Mesenteric fat pad (tissue), 1 donor: Measurements from ENCODE around the gene TSSK6. TPM values are rescaled to one million over a fixed set of nuclear protein-coding genes. Genes with fewer than 3 reads are reported as not detected.

Experiments used
- DNase-seq: peaks from one replicate; pipeline ENCODE4 v3.0.0-alpha.2; 2020; ENCODE audit warnings: low spot score
- total RNA-seq: library from RNA; stranded (reverse); fragmentation: NEBNext Ultra II Directional; extraction: Animal tissue kit (Norgen Biotek cat#: 25700); gene quantifications from one replicate; pipeline ENCODE4 v1.2.1, GENCODE V29; 2021
- donor health status: DM: yes; HTN: yes; CAD: no.

Gene TSSK6
- total RNA-seq, 1 donor from 2014 or later: 0.74 TPM

DNA sequence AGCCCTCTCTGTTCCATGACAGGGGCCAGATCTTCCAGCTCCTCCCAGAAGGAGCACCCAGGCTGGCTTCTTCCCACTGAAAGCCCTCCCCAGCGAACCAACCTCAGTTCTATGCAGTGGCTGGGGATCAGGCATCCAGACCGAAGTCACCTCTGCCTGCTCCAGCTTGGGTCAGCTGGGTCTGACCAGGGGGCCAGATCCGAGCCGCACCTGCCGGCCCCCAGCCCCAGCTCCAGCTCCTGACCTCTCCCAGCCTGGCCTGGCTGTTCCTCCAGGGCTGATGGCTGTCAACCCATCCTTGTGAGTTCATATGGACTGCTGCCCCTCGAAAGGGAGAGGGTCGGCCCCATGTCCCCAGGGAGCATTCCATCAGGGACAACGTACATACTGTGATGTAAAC is 8.0 kb downstream of the TSSK6 start:
- no peak for DNase-seq

DNA sequence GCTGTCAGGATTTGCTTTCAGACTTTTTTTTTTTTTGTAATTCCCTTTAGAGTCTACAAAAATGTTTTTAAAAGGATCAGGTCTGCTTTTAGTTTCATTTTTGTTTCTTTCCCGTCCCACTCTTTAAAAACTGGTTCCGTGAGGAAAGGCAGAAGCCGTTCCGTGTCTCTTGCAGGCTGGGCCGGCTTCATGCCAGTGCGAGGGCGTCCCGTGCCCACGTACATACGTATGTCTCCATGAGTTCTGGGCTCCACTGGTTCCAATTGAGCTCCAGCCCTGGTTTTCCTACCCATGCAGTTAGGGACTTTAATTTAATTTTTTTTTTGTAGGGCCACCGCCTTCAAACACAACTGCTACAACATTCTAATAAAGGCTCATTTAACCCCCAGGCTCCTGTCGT is 8.8 kb downstream of the TSSK6 start:
- no peak for DNase-seq

GRCh38 chr19:19505669-19506326 is 9.6 kb downstream of the TSSK6 start:
- DNase-seq: no peak

DNA sequence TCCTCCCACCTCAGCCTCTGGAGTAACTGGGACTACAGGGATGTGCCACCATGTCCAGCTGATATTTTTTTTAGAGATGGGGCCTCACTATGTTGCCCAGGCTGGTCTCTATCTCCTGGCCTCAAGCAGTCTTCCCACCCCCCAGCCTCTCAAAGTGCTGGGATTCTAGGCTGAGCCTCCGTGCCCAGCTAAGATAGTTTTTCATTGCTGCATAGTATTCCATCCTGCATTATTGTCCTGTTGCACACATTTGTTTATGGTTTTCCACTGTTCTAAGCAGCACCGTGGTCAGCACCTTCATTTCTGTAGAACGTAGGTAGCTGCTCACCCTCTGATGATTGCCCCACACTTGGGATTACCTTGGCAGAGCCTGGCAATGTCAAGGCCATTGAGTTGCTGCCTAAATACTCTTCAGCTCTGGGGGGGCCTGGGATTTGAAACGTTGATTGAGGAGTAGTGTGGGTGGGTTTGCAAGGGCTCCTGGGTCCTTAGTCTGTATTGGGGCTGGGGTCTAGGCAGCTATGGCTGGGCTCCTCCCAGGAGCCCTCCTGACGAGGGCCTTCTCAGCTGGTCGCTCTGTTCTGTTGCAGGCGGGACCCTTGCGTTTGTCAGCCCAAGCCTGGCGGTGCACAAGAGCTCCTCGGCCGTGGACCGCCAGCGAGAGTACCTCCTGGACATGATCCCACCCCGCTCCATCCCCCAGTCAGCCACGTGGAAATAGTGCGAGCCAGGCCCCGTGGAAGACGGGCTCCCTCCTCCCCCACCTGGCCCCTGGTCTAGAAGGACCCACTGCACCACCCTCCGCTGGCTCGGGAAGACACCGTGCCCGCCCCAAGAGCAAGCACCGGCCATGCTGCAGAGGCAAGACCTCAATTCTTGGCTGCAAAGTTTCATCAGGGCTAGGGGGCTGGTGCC is 10.3 kb downstream of the TSSK6 start:
- DNase-seq: no peak

DNA sequence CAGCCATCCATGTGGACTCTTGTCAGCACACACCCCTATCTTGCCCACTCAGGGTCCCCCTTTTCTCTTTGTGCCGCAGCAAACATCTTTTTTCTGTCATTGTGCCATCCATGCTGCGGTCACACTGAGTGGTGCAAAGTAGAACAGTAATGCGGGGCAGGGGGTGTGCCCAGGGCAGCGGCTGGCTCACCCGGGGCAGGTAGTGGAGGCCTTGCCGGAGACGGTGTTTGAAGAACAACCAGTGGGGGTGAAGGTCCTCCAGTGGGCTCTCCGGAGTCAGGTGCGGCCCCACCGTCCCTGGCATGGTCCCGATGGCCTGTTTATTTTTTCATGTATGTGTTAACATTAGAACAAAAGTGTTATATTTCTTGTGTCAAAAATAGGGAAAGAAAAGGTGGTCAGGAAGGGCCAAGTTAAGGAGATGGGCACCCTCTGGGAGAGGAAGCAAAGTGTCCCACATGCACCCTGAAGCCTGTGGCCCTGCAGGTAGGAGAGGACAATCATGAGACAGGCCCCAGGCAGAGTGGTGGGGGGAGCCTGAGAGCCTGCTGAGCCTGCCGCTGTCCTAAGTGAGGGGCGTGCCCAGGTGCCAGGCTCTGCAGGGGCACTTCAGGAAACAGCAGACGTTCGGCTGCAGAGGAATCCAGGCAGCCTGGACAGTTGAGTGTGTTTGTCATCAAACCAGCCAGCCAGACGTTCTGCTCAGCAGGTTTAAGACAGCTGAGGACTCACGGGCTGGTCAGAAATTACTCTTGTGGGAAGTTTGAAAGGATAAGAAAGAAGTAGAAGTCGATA is 12.3 kb downstream of the TSSK6 start:
- no peak for DNase-seq

- DNase-seq: no peak
Measured at GRCh38 chr19:19502281-19502680, 13.1 kb downstream of the TSSK6 start.

DNA sequence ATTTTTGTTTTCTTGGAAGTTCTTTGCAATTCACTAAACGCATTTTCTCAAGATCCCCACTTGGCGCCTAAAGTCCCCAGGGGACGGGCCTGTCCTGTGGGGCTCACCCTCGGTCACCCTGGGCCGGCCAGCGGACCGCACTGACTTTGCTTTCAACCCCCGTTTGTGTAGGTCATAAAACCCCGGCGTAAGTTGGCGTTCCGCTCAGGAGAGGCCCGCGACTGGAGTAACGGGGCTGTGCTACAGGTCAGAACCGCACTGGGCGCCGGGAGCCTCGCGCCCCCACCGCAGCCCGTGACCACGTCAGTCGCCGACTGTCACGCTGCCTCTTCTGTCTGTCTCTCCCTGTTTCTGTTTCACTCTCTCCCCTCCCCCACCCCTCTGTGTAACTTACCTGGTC is 13.6 kb downstream of the TSSK6 start:
- no peak for DNase-seq

DNA sequence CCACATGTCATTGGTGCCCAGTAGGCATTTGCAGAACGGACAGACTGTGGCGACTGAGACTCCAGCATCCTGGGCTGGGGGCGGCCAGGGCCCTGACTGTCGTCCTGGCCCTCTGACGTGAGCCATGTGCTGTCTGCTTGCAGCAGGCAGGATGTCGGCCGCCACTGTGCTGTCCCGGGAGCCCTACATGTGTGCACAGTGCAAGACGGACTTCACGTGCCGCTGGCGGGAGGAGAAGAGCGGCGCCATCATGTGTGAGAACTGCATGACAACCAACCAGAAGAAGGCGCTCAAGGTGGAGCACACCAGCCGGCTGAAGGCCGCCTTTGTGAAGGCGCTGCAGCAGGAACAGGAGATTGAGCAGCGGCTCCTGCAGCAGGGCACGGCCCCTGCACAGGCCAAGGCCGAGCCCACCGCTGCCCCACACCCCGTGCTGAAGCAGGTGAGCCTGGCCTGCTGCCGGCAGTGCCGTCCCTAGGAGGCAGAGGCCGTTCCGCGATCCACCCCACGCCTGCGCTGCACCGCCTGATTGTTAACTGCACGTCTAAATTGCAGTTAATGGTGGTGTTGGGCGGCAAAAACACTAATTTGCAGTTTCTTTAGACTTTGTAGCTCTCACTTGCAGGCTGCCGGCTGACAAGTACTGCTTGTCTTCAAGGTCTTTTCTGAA is 14.2 kb downstream of the TSSK6 start:
- DNase-seq: no peak

GRCh38 chr19:19499272-19499995 is 15.9 kb downstream of the TSSK6 start:
- no peak for DNase-seq

GRCh38 chr19:19498255-19498991 is 16.9 kb downstream of the TSSK6 start:
- DNase-seq: no peak

DNA sequence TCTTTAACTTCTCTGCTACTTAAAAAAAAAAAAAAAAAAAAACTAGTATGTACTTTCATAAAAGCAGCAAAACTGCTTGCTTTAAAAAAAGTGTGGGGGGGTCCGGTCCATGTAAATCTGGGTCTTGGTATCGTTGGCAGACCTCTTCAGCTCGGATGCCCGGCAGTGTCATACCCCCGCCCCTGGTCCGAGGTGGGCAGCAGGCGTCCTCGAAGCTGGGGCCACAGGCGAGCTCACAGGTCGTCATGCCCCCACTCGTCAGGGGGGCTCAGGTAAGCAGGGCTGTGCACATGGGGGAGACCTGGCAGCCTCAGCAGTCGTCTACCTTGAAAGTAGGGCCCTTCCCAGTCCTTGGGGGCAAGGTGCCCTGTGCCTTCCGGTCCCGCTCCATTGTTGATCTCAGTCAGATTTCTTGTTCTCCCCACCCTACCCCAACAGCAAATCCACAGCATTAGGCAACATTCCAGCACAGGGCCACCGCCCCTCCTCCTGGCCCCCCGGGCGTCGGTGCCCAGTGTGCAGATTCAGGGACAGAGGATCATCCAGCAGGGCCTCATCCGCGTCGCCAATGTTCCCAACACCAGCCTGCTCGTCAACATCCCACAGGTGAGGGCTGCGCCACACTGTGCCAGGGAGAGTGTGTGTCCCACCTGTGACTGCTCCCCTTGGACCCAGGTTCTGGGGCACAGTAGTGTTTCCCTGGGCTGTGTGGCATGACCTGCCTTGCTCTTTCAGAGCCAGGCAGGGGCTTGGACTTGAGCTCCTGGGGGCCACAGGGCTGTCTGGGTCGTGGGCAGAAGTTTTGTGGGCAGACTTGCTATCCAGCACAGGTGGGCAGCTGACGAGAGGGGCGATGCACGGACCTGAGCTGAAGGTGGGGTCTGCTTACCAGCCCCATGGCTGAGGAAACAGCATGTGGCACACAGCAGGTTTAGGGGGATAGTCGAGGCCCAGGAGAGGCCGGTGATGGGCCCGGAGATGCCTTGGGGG is 19.4 kb downstream of the TSSK6 start:
- DNase-seq: no peak

- no peak for DNase-seq
Measured at GRCh38 chr19:19493841-19494546, 21.4 kb downstream of the TSSK6 start.

- DNase-seq: no peak
Measured at GRCh38 chr19:19492026-19492610, 23.2 kb downstream of the TSSK6 start.

GRCh38 chr19:19491321-19492025 is 23.9 kb downstream of the TSSK6 start:
- no peak for DNase-seq

DNA sequence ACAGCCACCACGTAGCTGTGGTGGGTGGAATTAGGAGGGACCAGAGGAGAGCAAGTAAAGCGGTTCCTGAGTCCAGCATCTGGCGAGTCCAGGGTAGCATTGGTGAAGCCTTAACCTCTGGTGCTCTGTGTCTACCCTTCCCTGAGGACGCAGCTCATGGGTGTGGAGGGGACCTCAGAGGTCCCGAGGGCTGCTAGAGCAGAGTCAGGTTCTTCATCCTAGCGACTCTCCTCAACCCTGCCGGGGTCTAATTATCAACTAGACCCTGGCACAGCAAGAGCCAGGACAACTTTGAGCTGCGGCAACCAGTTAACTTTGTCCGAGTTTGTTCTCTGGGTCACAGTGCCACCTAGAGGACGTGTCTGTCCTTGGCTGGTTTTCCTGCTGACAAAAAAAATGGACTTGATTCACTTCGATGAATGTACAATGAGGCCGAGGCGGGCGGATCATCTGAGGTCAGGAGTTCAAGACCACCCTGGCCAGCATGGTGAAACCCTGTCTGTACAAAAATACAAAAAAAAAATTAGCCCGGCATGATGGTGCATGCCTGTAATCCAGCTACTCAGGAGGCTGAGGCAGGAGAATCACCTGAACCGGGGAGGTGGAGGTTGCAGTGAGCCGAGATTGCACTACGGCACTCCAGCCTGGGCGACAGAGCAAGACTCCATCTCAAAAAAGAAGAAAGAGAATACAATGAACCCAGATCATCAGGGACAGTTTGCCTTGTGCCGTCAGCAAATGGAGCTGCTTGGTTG is 25.0 kb downstream of the TSSK6 start:
- DNase-seq: no peak

- DNase-seq: no peak
Measured at GRCh38 chr19:19489804-19490204, 25.5 kb downstream of the TSSK6 start.
